Endothelial cell of umbilical vein (primary cell): ENCODE results near the gene ZNF428.
A peak's percentile ranks its signal among the peaks of the same experiment; 100 is the strongest.

Source experiments
- CTCF ChIP-seq, 2 donors: IDR thresholded peaks; 1 replicate in 1 of 2; 2 replicates in 1 of 2; pipeline ENCODE4 v1.5.1; 2011; ENCODE audit warnings: low read length in 2 of 2, mild to moderate bottlenecking in 2 of 2, moderate library complexity in 2 of 2, control low read depth in 1 of 2, inconsistent platforms in 1 of 2, low read depth in 1 of 2; ENCODE audit not compliant: insufficient read depth in 1 of 2; ENCODE audit errors: extremely low read depth in 1 of 2
- EZH2 ChIP-seq: IDR thresholded peaks from 2 replicates; pipeline ENCODE4 v1.6.1; 2012; ENCODE audit warnings: borderline replicate concordance, low read depth, mild to moderate bottlenecking, moderate library complexity, low read length, inconsistent platforms; ENCODE audit not compliant: severe bottlenecking
- FOS ChIP-seq: IDR thresholded peaks from 2 replicates; pipeline ENCODE4 v1.6.1; 2011; ENCODE audit warnings: mild to moderate bottlenecking, low read length, moderate library complexity, borderline replicate concordance; ENCODE audit not compliant: insufficient read depth
- JUN ChIP-seq: IDR thresholded peaks from 2 replicates; pipeline ENCODE4 v1.6.1; 2011; ENCODE audit warnings: borderline replicate concordance, low read depth; ENCODE audit not compliant: insufficient read length, insufficient read depth
- MAX ChIP-seq: IDR thresholded peaks from 2 replicates; pipeline ENCODE4 v1.6.1; 2011; ENCODE audit not compliant: insufficient read depth, insufficient read length
- MYC ChIP-seq: IDR thresholded peaks from one replicate; pipeline ENCODE4 v1.6.1; 2011; ENCODE audit warnings: mild to moderate bottlenecking, low read depth, low read length
- POLR2A ChIP-seq: IDR thresholded peaks from 2 replicates; pipeline ENCODE4 v1.6.1; 2012; ENCODE audit warnings: low read depth, mild to moderate bottlenecking, control low read depth, low read length
- POLR2AphosphoS5 ChIP-seq: IDR thresholded peaks from 2 replicates; pipeline ENCODE4 v1.6.1; 2012; ENCODE audit warnings: low read depth, mild to moderate bottlenecking, control low read depth, low read length, moderate library complexity; ENCODE audit not compliant: insufficient read depth

- TF ChIP-seq CTCF (IDR thresholded peaks at IDR 0.05; ENCODE audit: extremely low read depth in 1 of 2, insufficient read depth in 1 of 2, low read depth in 1 of 2, low read length in 2 of 2) (peak; percentile 82 to 86), POLR2A (no peak), EZH2 (no peak), MAX (no peak), JUN (no peak), FOS (no peak), POLR2AphosphoS5 (no peak), MYC (no peak)
These were observed 32.5 kb upstream of the ZNF428 start for GRCh38 chr19:43651758-43652545.
